ENCODE data around the gene SLC26A1. TPM values are rescaled to one million over a fixed set of nuclear protein-coding genes. Genes with fewer than 3 reads are reported as not detected.

SLC26A1 gene
- total RNA-seq: under 1 TPM; 0.15 to 0.33 (median 0.24) TPM

GRCh38 chr4:993111-994029 is at the start of gene SLC26A1:
Gene SLC26A1, minus strand, starts transcription at chr4:993404. Its CDS starts 1,701 bp downstream, at chr4:991703.
- Histone ChIP-seq H3K4me3 (replicated peaks in 1 of 3) (no peak within 1 kb of the TSS), H3K4me1 (peaks cover 4 to 17% of the 10 kb centered on the region in 2 donors), H3K27ac (no peak within 1 kb of the TSS), H3K9me3 (no peaks in the 10 kb centered on the region), H3K27me3 (no peaks in the 10 kb centered on the region), H3K36me3 (no peaks in the 10 kb centered on the region)
- intact Hi-C loops (cut with DNase I): no loop called here
- no peak for DNase-seq
- no peak for TF ChIP-seq CTCF (IDR thresholded peaks at IDR 0.05)
- TF ChIP-seq POLR2A (IDR thresholded peaks at IDR 0.05): no peak
- WGBS, 2 donors: 88 to 95% methylated on average over 12 to 14 of the region's 37 CpGs

GRCh38 chr4:1042352-1043055 is 49.3 kb upstream of the SLC26A1 start:
- Histone ChIP-seq H3K36me3 (no peaks in the 10 kb centered on the region), H3K4me3 (replicated peaks in 1 of 3) (no peak overlapping the region), H3K27me3 (no peaks in the 10 kb centered on the region), H3K4me1 (peaks cover 69 to 84% of the 10 kb centered on the region in 2 donors), H3K27ac (peak overlapping the region; percentile 80 to 99 (median 86)), H3K9me3 (no peaks in the 10 kb centered on the region)
- DNase-seq: peak; percentile 1 to 8
- TF ChIP-seq POLR2A (IDR thresholded peaks at IDR 0.05): no peak
- no peak for TF ChIP-seq CTCF (IDR thresholded peaks at IDR 0.05)
- WGBS, 2 donors: 89 to 91% methylated on average over 13 to 17 of the region's 17 CpGs
- intact Hi-C loops (cut with DNase I): no loop called here

- TF ChIP-seq CTCF (IDR thresholded peaks at IDR 0.05) (no peak), POLR2A (IDR thresholded peaks at IDR 0.05) (peak in 1 of 2 donors; percentile 19)
- no peaks in the 10 kb centered on the region for H3K27me3 ChIP-seq
- H3K4me1 ChIP-seq: peaks cover 63 to 84% of the 10 kb centered on the region in 2 donors
- no peak overlapping the region for H3K4me3 ChIP-seq (replicated peaks in 1 of 3)
- 20 to 27% methylated on average over 8 of the region's 8 CpGs for WGBS, 2 donors
- no peak for DNase-seq
- intact Hi-C loops (cut with DNase I): no loop called here
- peak overlapping the region; percentile 80 to 99 (median 86) for H3K27ac ChIP-seq
- H3K36me3 ChIP-seq: no peaks in the 10 kb centered on the region
- no peaks in the 10 kb centered on the region for H3K9me3 ChIP-seq
Measured at GRCh38 chr4:1041936-1042330, 48.7 kb upstream of the SLC26A1 start.

GRCh38 chr4:1041147-1041935 is 48.1 kb upstream of the SLC26A1 start:
- no peaks in the 10 kb centered on the region for H3K27me3 ChIP-seq
- peaks cover 61 to 85% of the 10 kb centered on the region in 2 donors for H3K4me1 ChIP-seq
- intact Hi-C loops (cut with DNase I): no loop called here
- TF ChIP-seq CTCF (IDR thresholded peaks at IDR 0.05) (no peak), POLR2A (IDR thresholded peaks at IDR 0.05) (no peak)
- H3K27ac ChIP-seq: peak overlapping the region; percentile 86 to 99 (median 96)
- no peak overlapping the region for H3K4me3 ChIP-seq (replicated peaks in 1 of 3)
- H3K9me3 ChIP-seq: no peaks in the 10 kb centered on the region
- peak; percentile 95 to 96 for DNase-seq
- H3K36me3 ChIP-seq: no peaks in the 10 kb centered on the region
- 11 to 18% methylated on average over 14 to 33 of the region's 36 CpGs for whole genome bisulfite sequencing, 2 donors
